Eye (tissue), 1 donor: Measurements from ENCODE around the gene PLEKHH2.
"Not testable (repeated sequence)": the region's sequence is repeated elsewhere in the genome, so short reads cannot be mapped to it uniquely, and the experiment has no call there.

Experiments
- DNase-seq: peaks from one replicate; pipeline ENCODE4 v3.0.0-alpha.2; 2015

Gene PLEKHH2

GRCh38 chr2:43637030-43637803 is at the start of gene PLEKHH2:
Gene PLEKHH2 (plus strand): TSS chr2:43637260. CDS start chr2:43644674, 7,414 bp downstream.
- peak; percentile 96 for DNase-seq

- DNase-seq, result no peak
These were observed 44.6 kb upstream of the PLEKHH2 start for GRCh38 chr2:43592443-43592842.

- DNase-seq, result no peak
These were observed 43.8 kb upstream of the PLEKHH2 start for GRCh38 chr2:43593254-43593653.

GRCh38 chr2:43594875-43595274 is 42.2 kb upstream of the PLEKHH2 start:
- DNase-seq, result no peak

GRCh38 chr2:43595603-43596412 is 41.3 kb upstream of the PLEKHH2 start, which contains the start of gene THADA:
Gene THADA (minus strand): TSS chr2:43596038. CDS start chr2:43592392, 3,646 bp downstream.
- DNase-seq, result peak; percentile 100

- DNase-seq, result not testable (repeated sequence)
These were observed 36.5 kb upstream of the PLEKHH2 start for GRCh38 chr2:43600596-43600995.

- DNase-seq, result no peak
These were observed 32.4 kb upstream of the PLEKHH2 start for GRCh38 chr2:43604674-43605073.

GRCh38 chr2:43605079-43605655 is 31.9 kb upstream of the PLEKHH2 start:
- DNase-seq, result peak; percentile 53

GRCh38 chr2:43605851-43606250 is 31.2 kb upstream of the PLEKHH2 start:
- no peak for DNase-seq

GRCh38 chr2:43609290-43609918 is 27.7 kb upstream of the PLEKHH2 start:
- peak; percentile 79 for DNase-seq

GRCh38 chr2:43610361-43610760 is 26.7 kb upstream of the PLEKHH2 start:
- DNase-seq, result no peak

GRCh38 chr2:43611987-43612894 is 24.8 kb upstream of the PLEKHH2 start:
- peak; percentile 90 for DNase-seq

GRCh38 chr2:43612944-43613343 is 24.1 kb upstream of the PLEKHH2 start:
- DNase-seq, result no peak

GRCh38 chr2:43616967-43617680 is 19.9 kb upstream of the PLEKHH2 start:
- no peak for DNase-seq

- no peak for DNase-seq
These were observed 17.5 kb upstream of the PLEKHH2 start for GRCh38 chr2:43619511-43619910.

GRCh38 chr2:43622931-43623451 is 14.1 kb upstream of the PLEKHH2 start:
- peak; percentile 68 for DNase-seq

- DNase-seq, result no peak
These were observed 5.3 kb upstream of the PLEKHH2 start for GRCh38 chr2:43631618-43632317.

GRCh38 chr2:43634604-43635306 is 2.3 kb upstream of the PLEKHH2 start:
- peak; percentile 52 for DNase-seq

- DNase-seq, result not testable (repeated sequence)
These were observed 907 bp upstream of the PLEKHH2 start for GRCh38 chr2:43636153-43636552.

GRCh38 chr2:43636621-43637020 is 439 bp upstream of the PLEKHH2 start:
- DNase-seq, result no peak
